WTC11 (cell line): Measurements from ENCODE around the gene CNPY1. TPM values are rescaled to one million over a fixed set of nuclear protein-coding genes. Genes with fewer than 3 reads are reported as not detected.

Experiments used
- ATAC-seq: fragments of 200-7000 bp; cut with Tn5 transposase; 2 replicates; pipeline ENCODE4 v1.10.0; 2021; ENCODE audit warnings: mild to moderate bottlenecking, moderate library complexity
- CTCF ChIA-PET: fragments of 300-600 bp; sonication (Branson Sonifier 250); formaldehyde crosslinking; loops from one replicate; lab custom pipeline; 2021; ENCODE audit warnings: antibody characterized with exemption; lab: Charles Lee
- POLR2A ChIA-PET: fragments of 350-600 bp; sonication (Branson Sonifier 250); formaldehyde crosslinking; loops from one replicate; lab custom pipeline; 2021; ENCODE audit warnings: antibody characterized with exemption; lab: Charles Lee
- DNase-seq: peaks from one replicate; pipeline ENCODE4 v3.0.0; 2021; ENCODE audit warnings: low spot score
- H3K27ac Mint-ChIP-seq: 2 replicates; pipeline ENCODE4 v1.8.0; 2021; ENCODE audit warnings: mixed read lengths
- H3K27me3 Mint-ChIP-seq: 2 replicates; pipeline ENCODE4 v1.8.0; 2021; ENCODE audit warnings: low read depth, mild to moderate bottlenecking, moderate library complexity, mixed read lengths
- H3K36me3 Mint-ChIP-seq: 2 replicates; pipeline ENCODE4 v1.8.0; 2021; ENCODE audit warnings: mixed read lengths
- H3K4me1 Mint-ChIP-seq: 2 replicates; pipeline ENCODE4 v1.8.0; 2022; ENCODE audit warnings: mixed read lengths
- H3K4me3 Mint-ChIP-seq: 2 replicates; pipeline ENCODE4 v1.8.0; 2021; ENCODE audit warnings: mild to moderate bottlenecking, moderate library complexity, mixed read lengths
- H3K9me3 Mint-ChIP-seq: 2 replicates; pipeline ENCODE4 v1.8.0; 2021; ENCODE audit warnings: mixed read lengths
- EMX1 ChIP-seq: fragments of 250-450 bp; sonication (Bioruptor Pico); IDR thresholded peaks from 2 replicates; pipeline ENCODE4 v1.8.0; 2021; ENCODE audit warnings: mild to moderate bottlenecking
- ESRRA ChIP-seq: sonication (generic); formaldehyde crosslinking; IDR thresholded peaks from 2 replicates; pipeline ENCODE4 v1.8.1; 2022; ENCODE audit warnings: mild to moderate bottlenecking, missing genetic modification reagents, borderline replicate concordance
- ETV6 ChIP-seq: sonication (generic); formaldehyde crosslinking; IDR thresholded peaks from 2 replicates; pipeline ENCODE4 v1.8.1; 2022; ENCODE audit warnings: mild to moderate bottlenecking, missing genetic modification reagents
- GABPB1 ChIP-seq: sonication (generic); formaldehyde crosslinking; IDR thresholded peaks from 2 replicates; pipeline ENCODE4 v1.8.1; 2023; ENCODE audit warnings: mild to moderate bottlenecking, missing genetic modification reagents
- JUN ChIP-seq: sonication (generic); formaldehyde crosslinking; IDR thresholded peaks from 2 replicates; pipeline ENCODE4 v1.8.0; 2023; ENCODE audit warnings: mild to moderate bottlenecking, missing genetic modification reagents
- OVOL2 ChIP-seq: fragments of 250-450 bp; sonication (Bioruptor Pico); IDR thresholded peaks from 2 replicates; pipeline ENCODE4 v1.9.0; 2021; ENCODE audit warnings: mild to moderate bottlenecking, borderline replicate concordance
- PRRX2 ChIP-seq: fragments of 250-450 bp; sonication (Bioruptor Pico); IDR thresholded peaks from 2 replicates; pipeline ENCODE4 v1.8.0; 2021; ENCODE audit warnings: mild to moderate bottlenecking
- RELA ChIP-seq: sonication (generic); formaldehyde crosslinking; IDR thresholded peaks from 2 replicates; pipeline ENCODE4 v1.8.1; 2022; ENCODE audit warnings: missing genetic modification reagents, mild to moderate bottlenecking, borderline replicate concordance
- RORB ChIP-seq: fragments of 250-450 bp; sonication (Bioruptor Pico); IDR thresholded peaks from 2 replicates; pipeline ENCODE4 v1.9.0; 2021; ENCODE audit warnings: mild to moderate bottlenecking
- SMAD4 ChIP-seq: sonication (generic); formaldehyde crosslinking; IDR thresholded peaks from 2 replicates; pipeline ENCODE4 v1.8.0; 2022; ENCODE audit warnings: mild to moderate bottlenecking, missing genetic modification reagents
- SP1 ChIP-seq: sonication (generic); formaldehyde crosslinking; conservative IDR thresholded peaks from 2 replicates; pipeline ENCODE4 v1.8.1; 2022; ENCODE audit warnings: missing genetic modification reagents
- ZNF232 ChIP-seq: sonication (generic); formaldehyde crosslinking; IDR thresholded peaks from 2 replicates; pipeline ENCODE4 v1.8.0; 2022; ENCODE audit warnings: mild to moderate bottlenecking, missing genetic modification reagents
- ZNF263 ChIP-seq: sonication (generic); formaldehyde crosslinking; IDR thresholded peaks from 2 replicates; pipeline ENCODE4 v1.8.1; 2022; ENCODE audit warnings: low read depth, mild to moderate bottlenecking, moderate library complexity, missing genetic modification reagents
- total RNA-seq: library from RNA; stranded (reverse); gene quantifications from 3 replicates; pipeline ENCODE4 v1.2.3, GENCODE V29; 2021
- TF ChIP-seq, protein P1 (sequence below): sonication (generic); formaldehyde crosslinking; IDR thresholded peaks from 2 replicates; pipeline ENCODE4 v1.8.1; 2023; ENCODE audit warnings: mild to moderate bottlenecking, missing genetic modification reagents, moderate library complexity
- TF ChIP-seq, protein P2 (sequence below): sonication (generic); formaldehyde crosslinking; IDR thresholded peaks from 2 replicates; pipeline ENCODE4 v1.8.1; 2023; ENCODE audit warnings: mild to moderate bottlenecking, missing genetic modification reagents
- TF ChIP-seq, protein P3 (sequence below): fragments of 250-450 bp; sonication (Bioruptor Pico); IDR thresholded peaks from 2 replicates; pipeline ENCODE4 v1.9.0; 2021; ENCODE audit warnings: mild to moderate bottlenecking
- TF ChIP-seq, protein P4 (sequence below): sonication (generic); formaldehyde crosslinking; conservative IDR thresholded peaks from 2 replicates; pipeline ENCODE4 v1.8.1; 2022; ENCODE audit warnings: mild to moderate bottlenecking, missing genetic modification reagents
- TF ChIP-seq, protein P5 (sequence below): sonication (generic); formaldehyde crosslinking; IDR thresholded peaks from 2 replicates; pipeline ENCODE4 v1.8.0; 2022; ENCODE audit warnings: mild to moderate bottlenecking, missing genetic modification reagents
- TF ChIP-seq, protein P6 (sequence below): fragments of 200-600 bp; IDR thresholded peaks from 2 replicates; pipeline ENCODE4 v1.8.0; 2022; ENCODE audit warnings: antibody characterized with exemption

The CNPY1 gene
- total RNA-seq, 1 experiment from 2014 or later, result 0.09 TPM

DNA sequence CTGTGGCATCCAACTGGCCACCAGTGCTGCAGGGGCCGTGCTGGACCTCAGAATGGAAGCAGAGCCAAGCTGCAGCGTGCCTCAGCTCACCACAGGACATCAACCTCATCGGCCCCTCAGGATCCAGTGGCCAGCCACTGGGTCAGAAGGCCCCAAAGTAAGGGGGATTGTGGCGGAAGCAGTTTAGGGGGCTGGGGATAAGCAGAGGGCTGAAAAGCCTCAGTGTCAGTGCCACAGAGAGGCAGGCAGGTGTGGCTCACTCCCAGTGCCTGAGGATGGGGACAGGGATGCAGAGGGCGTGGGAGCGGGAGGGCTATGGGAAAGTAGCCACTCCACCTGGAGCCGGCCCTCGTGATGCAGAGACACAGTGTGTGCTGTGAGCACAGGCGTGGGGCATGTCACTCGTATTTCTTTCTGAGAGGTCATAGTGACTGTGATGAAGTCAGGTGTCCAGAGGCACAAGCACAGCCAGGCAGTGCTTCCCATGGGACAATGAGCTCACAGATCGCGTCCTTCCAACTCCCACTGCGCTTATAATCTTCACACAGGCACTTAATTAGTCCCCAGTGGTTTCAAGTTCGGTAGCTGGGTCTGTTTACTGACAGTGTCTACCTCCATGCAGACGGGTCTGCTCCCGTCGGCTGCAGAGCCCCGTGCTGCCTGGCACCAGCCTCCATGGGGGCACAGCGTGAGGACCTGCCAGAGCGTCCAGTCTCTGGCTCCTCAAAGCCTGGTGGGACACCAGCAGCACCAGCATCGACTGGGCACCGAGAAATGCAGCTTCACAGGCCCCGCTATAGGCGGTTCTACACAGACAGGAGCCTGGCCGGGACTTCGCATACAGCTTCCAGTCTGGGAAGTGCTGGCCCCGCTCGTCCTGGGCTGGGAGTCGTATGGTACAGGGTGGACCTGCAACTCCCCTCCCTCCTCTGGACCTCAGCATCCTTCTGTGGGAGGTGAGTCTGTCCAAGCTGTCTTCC is 42.9 kb upstream of the CNPY1 start:
- ChIA-PET CTCF (interaction anchor here (0.5 to 2.0 kb wide), 3 partner anchors 9 to 24 kb away, joined by 5 to 14 read pairs (median 6); no protein-coding TSS in a partner anchor), POLR2A (no interaction called here)
- ATAC-seq (no peak), DNase-seq (no peak)
- TF ChIP-seq PRRX2 (CRISPR knock-in tag) (no peak), ETV6 (CRISPR knock-in tag) (no peak), RORB (CRISPR knock-in tag) (no peak)
- no peak overlapping the region for H3K4me3 Mint-ChIP-seq
- peaks cover 7% of the 10 kb centered on the region for H3K4me1 Mint-ChIP-seq
- no peaks in the 10 kb centered on the region; the same call in 1 of the 2 replicates for H3K27me3 Mint-ChIP-seq
- H3K9me3 Mint-ChIP-seq, result no peaks in the 10 kb centered on the region
- H3K36me3 Mint-ChIP-seq, result no peaks in the 10 kb centered on the region
- no peak overlapping the region for H3K27ac Mint-ChIP-seq

DNA sequence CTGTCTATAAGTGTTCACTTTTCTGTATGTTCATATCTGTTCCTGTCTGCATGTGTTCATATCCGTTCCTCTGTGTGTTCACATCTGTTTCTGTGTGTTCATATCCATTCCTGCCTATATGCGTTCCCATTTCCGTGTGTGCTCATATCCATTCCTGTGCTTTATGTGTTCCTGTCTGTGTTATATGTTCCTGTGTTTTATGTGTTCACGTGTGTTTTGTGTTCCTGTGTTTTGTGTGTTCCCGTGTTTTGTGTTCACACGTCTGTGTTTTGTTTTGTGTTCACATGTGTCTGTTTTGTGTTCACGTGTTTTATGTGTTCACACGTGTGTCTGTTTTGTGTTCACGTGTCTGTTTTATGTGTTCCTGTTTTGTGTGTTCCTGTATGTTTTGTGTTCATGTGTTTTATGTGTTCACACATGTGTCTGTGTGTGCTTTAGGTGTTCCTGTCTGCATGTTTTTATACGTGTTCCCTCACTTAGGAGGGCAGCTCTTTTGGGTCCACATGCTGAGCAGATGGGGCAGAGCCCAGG is 42.2 kb upstream of the CNPY1 start:
- POLR2A ChIA-PET, result no interaction called here
- H3K36me3 Mint-ChIP-seq, result no peaks in the 10 kb centered on the region
- CTCF ChIA-PET, result interaction anchor here (0.5 to 1.4 kb wide), 2 partner anchors 10 to 25 kb away, joined by 5 to 6 read pairs; no protein-coding TSS in a partner anchor
- no peaks in the 10 kb centered on the region for H3K27me3 Mint-ChIP-seq
- DNase-seq (no peak), ATAC-seq (no peak)
- H3K4me3 Mint-ChIP-seq, result no peak overlapping the region
- no peak overlapping the region for H3K27ac Mint-ChIP-seq
- H3K9me3 Mint-ChIP-seq, result no peaks in the 10 kb centered on the region
- TF ChIP-seq, protein P1, sequence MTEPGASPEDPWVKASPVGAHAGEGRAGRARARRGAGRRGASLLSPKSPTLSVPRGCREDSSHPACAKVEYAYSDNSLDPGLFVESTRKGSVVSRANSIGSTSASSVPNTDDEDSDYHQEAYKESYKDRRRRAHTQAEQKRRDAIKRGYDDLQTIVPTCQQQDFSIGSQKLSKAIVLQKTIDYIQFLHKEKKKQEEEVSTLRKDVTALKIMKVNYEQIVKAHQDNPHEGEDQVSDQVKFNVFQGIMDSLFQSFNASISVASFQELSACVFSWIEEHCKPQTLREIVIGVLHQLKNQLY (CRISPR knock-in tag), result no peak
- TF ChIP-seq ZNF263, result no peak
- TF ChIP-seq, protein P2, sequence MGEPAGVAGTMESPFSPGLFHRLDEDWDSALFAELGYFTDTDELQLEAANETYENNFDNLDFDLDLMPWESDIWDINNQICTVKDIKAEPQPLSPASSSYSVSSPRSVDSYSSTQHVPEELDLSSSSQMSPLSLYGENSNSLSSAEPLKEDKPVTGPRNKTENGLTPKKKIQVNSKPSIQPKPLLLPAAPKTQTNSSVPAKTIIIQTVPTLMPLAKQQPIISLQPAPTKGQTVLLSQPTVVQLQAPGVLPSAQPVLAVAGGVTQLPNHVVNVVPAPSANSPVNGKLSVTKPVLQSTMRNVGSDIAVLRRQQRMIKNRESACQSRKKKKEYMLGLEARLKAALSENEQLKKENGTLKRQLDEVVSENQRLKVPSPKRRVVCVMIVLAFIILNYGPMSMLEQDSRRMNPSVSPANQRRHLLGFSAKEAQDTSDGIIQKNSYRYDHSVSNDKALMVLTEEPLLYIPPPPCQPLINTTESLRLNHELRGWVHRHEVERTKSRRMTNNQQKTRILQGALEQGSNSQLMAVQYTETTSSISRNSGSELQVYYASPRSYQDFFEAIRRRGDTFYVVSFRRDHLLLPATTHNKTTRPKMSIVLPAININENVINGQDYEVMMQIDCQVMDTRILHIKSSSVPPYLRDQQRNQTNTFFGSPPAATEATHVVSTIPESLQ (CRISPR knock-in tag), result no peak
- no peak for TF ChIP-seq ESRRA
- no peak for TF ChIP-seq RELA (CRISPR knock-in tag)
- no peak for TF ChIP-seq SMAD4 (CRISPR knock-in tag)
- TF ChIP-seq, protein P3, sequence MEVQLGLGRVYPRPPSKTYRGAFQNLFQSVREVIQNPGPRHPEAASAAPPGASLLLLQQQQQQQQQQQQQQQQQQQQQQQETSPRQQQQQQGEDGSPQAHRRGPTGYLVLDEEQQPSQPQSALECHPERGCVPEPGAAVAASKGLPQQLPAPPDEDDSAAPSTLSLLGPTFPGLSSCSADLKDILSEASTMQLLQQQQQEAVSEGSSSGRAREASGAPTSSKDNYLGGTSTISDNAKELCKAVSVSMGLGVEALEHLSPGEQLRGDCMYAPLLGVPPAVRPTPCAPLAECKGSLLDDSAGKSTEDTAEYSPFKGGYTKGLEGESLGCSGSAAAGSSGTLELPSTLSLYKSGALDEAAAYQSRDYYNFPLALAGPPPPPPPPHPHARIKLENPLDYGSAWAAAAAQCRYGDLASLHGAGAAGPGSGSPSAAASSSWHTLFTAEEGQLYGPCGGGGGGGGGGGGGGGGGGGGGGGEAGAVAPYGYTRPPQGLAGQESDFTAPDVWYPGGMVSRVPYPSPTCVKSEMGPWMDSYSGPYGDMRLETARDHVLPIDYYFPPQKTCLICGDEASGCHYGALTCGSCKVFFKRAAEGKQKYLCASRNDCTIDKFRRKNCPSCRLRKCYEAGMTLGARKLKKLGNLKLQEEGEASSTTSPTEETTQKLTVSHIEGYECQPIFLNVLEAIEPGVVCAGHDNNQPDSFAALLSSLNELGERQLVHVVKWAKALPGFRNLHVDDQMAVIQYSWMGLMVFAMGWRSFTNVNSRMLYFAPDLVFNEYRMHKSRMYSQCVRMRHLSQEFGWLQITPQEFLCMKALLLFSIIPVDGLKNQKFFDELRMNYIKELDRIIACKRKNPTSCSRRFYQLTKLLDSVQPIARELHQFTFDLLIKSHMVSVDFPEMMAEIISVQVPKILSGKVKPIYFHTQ (CRISPR knock-in tag), result no peak
- TF ChIP-seq GABPB1 (CRISPR knock-in tag), result no peak
- TF ChIP-seq SP1, result no peak
- TF ChIP-seq EMX1 (CRISPR knock-in tag), result no peak
- peaks cover 3% of the 10 kb centered on the region; the same call in 1 of the 2 replicates for H3K4me1 Mint-ChIP-seq

DNA sequence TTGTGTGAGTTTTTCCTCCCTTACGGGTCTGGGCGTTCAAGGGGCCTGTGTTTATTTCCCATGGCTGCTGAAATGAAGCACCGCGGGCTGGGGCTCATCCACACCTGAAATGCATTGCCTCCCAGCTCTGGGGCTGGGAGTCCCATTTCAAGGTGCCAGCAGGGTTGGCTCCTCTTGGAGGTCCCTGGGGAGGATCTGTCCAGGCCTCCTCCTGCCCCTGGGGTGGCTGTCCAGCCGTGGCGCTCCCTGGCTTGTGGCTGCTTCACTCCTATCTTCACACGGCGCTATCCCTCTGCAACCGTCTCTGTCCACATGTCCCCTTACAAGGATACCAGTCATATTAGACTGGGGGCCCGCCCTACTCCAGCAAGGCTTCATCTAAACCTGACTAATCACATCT is 41.1 kb upstream of the CNPY1 start:
- CTCF ChIA-PET, result interaction anchor here (1.4 kb wide), 1 partner anchor 11 kb away, joined by 6 read pairs; no protein-coding TSS in a partner anchor
- no peaks in the 10 kb centered on the region for H3K27me3 Mint-ChIP-seq
- no peak for ATAC-seq
- TF ChIP-seq, protein P2 (CRISPR knock-in tag), result no peak
- TF ChIP-seq, protein P4, sequence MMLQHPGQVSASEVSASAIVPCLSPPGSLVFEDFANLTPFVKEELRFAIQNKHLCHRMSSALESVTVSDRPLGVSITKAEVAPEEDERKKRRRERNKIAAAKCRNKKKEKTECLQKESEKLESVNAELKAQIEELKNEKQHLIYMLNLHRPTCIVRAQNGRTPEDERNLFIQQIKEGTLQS (CRISPR knock-in tag), result no peak
- TF ChIP-seq, protein P5, sequence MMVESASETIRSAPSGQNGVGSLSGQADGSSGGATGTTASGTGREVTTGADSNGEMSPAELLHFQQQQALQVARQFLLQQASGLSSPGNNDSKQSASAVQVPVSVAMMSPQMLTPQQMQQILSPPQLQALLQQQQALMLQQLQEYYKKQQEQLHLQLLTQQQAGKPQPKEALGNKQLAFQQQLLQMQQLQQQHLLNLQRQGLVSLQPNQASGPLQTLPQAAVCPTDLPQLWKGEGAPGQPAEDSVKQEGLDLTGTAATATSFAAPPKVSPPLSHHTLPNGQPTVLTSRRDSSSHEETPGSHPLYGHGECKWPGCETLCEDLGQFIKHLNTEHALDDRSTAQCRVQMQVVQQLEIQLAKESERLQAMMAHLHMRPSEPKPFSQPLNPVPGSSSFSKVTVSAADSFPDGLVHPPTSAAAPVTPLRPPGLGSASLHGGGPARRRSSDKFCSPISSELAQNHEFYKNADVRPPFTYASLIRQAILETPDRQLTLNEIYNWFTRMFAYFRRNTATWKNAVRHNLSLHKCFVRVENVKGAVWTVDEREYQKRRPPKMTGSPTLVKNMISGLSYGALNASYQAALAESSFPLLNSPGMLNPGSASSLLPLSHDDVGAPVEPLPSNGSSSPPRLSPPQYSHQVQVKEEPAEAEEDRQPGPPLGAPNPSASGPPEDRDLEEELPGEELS, result no peak
- TF ChIP-seq JUN (CRISPR knock-in tag) (no peak), RELA (CRISPR knock-in tag) (no peak), OVOL2 (CRISPR knock-in tag) (no peak), ZNF232 (no peak)
- TF ChIP-seq, protein P6, sequence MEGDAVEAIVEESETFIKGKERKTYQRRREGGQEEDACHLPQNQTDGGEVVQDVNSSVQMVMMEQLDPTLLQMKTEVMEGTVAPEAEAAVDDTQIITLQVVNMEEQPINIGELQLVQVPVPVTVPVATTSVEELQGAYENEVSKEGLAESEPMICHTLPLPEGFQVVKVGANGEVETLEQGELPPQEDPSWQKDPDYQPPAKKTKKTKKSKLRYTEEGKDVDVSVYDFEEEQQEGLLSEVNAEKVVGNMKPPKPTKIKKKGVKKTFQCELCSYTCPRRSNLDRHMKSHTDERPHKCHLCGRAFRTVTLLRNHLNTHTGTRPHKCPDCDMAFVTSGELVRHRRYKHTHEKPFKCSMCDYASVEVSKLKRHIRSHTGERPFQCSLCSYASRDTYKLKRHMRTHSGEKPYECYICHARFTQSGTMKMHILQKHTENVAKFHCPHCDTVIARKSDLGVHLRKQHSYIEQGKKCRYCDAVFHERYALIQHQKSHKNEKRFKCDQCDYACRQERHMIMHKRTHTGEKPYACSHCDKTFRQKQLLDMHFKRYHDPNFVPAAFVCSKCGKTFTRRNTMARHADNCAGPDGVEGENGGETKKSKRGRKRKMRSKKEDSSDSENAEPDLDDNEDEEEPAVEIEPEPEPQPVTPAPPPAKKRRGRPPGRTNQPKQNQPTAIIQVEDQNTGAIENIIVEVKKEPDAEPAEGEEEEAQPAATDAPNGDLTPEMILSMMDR, result no peak

More for the DNA sequence above, 41.1 kb upstream of the CNPY1 start:
- Mint-ChIP-seq H3K4me3 (no peak overlapping the region), H3K4me1 (peaks cover under 1% of the 10 kb centered on the region; the same call in 1 of the 2 replicates), H3K27ac (no peak overlapping the region), H3K9me3 (no peaks in the 10 kb centered on the region), H3K36me3 (no peaks in the 10 kb centered on the region)
- POLR2A ChIA-PET, result no interaction called here
- DNase-seq, result no peak
